ENCODE measurements around the gene ANAPC2. TPM values are rescaled to one million over a fixed set of nuclear protein-coding genes. Genes with fewer than 3 reads are reported as not detected.
A peak's percentile ranks its signal among the peaks of the same experiment; 100 is the strongest.

ANAPC2 gene
- total RNA-seq, 2 donors from 2014 or later: 32.5 to 64.5 TPM

DNA sequence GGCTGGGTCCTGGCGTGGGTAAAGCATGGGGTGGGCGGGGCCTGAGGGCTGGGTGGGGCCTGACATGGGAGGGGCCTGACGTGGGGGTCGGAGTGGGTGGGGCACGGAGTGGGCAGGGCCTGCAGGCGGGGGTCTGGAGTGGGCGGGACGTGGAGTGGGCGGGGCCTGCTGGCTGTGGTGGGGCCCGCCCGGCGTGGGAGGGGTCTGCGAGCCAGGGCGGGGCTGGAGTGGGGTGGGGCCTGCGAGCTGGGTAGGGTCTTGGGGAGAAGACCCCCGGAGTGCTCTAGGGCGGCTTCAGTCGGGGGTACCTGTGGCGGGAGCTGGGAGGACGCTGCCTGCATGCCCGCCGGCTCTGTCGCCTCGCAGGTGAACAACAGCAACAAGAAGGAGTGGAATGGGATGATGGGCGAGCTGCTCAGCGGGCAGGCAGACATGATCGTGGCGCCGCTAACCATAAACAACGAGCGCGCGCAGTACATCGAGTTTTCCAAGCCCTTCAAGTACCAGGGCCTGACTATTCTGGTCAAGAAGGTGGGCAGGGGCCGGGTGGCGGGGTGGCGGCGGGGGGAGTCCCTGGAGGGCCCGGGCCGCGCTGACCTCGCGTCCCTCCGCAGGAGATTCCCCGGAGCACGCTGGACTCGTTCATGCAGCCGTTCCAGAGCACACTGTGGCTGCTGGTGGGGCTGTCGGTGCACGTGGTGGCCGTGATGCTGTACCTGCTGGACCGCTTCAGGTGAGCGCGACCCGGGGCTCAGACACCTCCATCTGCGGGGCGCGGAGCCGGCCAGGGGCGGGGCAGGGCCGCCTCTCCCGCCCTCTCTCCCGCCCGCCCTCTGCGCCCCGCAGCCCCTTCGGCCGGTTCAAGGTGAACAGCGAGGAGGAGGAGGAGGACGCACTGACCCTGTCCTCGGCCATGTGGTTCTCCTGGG is 26.5 kb downstream of the ANAPC2 start:
- Histone ChIP-seq H3K4me1 (replicated peaks) (peaks cover 10% of the 10 kb centered on the region), H3K27me3 (replicated peaks; ENCODE audit: insufficient read depth) (peaks cover 7% of the 10 kb centered on the region), H3K36me3 (no peaks in the 10 kb centered on the region), H3K27ac (no peak overlapping the region), H3K9me3 (no peaks in the 10 kb centered on the region), H3K4me3 (peak overlapping the region in 1 of 2 donors; percentile 25)
- 2% methylated on average over 59 of the region's 71 CpGs for WGBS
- no peak for DNase-seq (ENCODE audit: low spot score)
- intact Hi-C loops (cut with DNase I): no loop called here
- TF ChIP-seq POLR2A (IDR thresholded peaks at IDR 0.05) (no peak), POLR2AphosphoS5 (IDR thresholded peaks at IDR 0.05) (no peak)
- TF ChIP-seq, protein P1, sequence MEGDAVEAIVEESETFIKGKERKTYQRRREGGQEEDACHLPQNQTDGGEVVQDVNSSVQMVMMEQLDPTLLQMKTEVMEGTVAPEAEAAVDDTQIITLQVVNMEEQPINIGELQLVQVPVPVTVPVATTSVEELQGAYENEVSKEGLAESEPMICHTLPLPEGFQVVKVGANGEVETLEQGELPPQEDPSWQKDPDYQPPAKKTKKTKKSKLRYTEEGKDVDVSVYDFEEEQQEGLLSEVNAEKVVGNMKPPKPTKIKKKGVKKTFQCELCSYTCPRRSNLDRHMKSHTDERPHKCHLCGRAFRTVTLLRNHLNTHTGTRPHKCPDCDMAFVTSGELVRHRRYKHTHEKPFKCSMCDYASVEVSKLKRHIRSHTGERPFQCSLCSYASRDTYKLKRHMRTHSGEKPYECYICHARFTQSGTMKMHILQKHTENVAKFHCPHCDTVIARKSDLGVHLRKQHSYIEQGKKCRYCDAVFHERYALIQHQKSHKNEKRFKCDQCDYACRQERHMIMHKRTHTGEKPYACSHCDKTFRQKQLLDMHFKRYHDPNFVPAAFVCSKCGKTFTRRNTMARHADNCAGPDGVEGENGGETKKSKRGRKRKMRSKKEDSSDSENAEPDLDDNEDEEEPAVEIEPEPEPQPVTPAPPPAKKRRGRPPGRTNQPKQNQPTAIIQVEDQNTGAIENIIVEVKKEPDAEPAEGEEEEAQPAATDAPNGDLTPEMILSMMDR (IDR thresholded peaks at IDR 0.05): no peak

DNA sequence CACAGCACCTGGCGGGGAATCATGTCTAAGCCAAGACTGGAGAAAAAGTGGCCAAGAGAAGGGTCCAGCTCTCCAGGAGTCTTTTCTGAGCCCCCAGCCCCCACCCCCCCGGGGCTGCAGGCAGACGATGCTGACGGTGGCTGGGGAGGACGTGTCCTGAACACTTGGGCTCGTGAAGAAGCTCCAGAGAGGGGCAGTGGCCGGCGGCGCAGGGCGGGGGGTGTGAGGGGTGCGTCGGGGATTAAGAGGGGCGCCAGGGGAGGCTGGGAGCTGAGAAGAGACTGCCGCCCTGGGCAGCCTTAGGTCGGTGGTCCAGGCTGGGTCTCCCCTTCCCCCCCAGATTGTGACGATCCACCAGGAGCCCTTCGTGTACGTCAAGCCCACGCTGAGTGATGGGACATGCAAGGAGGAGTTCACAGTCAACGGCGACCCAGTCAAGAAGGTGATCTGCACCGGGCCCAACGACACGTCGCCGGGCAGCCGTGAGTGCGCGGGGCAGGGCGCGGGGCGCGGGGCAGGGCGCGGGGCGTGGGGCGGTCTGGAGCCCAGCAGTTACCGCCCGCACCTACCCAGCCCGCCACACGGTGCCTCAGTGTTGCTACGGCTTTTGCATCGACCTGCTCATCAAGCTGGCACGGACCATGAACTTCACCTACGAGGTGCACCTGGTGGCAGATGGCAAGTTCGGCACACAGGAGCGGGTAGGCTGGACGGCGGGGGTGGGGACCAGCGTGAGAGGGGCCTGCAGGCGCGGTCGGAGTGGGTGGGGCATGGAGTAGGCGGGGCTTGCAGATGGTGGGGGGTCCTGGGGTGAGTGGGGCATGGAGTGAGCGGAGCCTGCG is 27.4 kb downstream of the ANAPC2 start:
- TF ChIP-seq, protein P1 (IDR thresholded peaks at IDR 0.05): no peak
- TF ChIP-seq POLR2A (IDR thresholded peaks at IDR 0.05) (no peak), POLR2AphosphoS5 (IDR thresholded peaks at IDR 0.05) (no peak)
- H3K36me3 ChIP-seq: no peaks in the 10 kb centered on the region
- H3K27me3 ChIP-seq (replicated peaks; ENCODE audit: insufficient read depth): peaks cover 7% of the 10 kb centered on the region
- peaks cover 10% of the 10 kb centered on the region for H3K4me1 ChIP-seq (replicated peaks)
- no peak for DNase-seq (ENCODE audit: low spot score)
- intact Hi-C loops (cut with DNase I): no loop called here
- H3K4me3 ChIP-seq: no peak overlapping the region
- no peak overlapping the region for H3K27ac ChIP-seq
- WGBS: 30% methylated on average over 56 of the region's 56 CpGs
- no peaks in the 10 kb centered on the region for H3K9me3 ChIP-seq

DNA sequence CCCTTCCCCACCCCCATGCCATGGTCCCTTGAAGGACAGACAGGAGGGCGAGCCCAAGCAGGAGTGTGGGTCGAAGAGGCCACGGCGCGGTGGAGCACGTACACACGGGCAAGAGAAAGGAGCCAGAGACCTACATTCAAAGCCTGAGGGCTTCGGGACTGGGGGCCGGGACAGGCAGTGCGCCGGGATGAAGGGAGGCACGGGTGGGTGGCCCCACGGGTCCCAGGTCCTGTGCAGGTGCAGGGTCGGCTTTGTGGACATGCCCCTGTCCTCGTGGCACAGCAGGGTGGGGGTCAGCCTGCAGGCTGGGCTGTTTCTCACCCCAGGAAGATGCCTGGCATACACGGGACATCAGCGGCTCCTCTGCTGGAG is 28.3 kb downstream of the ANAPC2 start:
- H3K27me3 ChIP-seq (replicated peaks; ENCODE audit: insufficient read depth): peaks cover 4% of the 10 kb centered on the region
- no peaks in the 10 kb centered on the region for H3K36me3 ChIP-seq
- WGBS: 52% methylated on average over 17 of the region's 17 CpGs
- TF ChIP-seq, protein P1 (IDR thresholded peaks at IDR 0.05): no peak
- no peak for TF ChIP-seq POLR2A (IDR thresholded peaks at IDR 0.05)
- TF ChIP-seq POLR2AphosphoS5 (IDR thresholded peaks at IDR 0.05): no peak
- intact Hi-C loops (cut with DNase I): no loop called here
- peaks cover 10% of the 10 kb centered on the region for H3K4me1 ChIP-seq (replicated peaks)
- H3K4me3 ChIP-seq: no peak overlapping the region
- no peak for DNase-seq (ENCODE audit: low spot score)
- no peaks in the 10 kb centered on the region for H3K9me3 ChIP-seq
- H3K27ac ChIP-seq: no peak overlapping the region

DNA sequence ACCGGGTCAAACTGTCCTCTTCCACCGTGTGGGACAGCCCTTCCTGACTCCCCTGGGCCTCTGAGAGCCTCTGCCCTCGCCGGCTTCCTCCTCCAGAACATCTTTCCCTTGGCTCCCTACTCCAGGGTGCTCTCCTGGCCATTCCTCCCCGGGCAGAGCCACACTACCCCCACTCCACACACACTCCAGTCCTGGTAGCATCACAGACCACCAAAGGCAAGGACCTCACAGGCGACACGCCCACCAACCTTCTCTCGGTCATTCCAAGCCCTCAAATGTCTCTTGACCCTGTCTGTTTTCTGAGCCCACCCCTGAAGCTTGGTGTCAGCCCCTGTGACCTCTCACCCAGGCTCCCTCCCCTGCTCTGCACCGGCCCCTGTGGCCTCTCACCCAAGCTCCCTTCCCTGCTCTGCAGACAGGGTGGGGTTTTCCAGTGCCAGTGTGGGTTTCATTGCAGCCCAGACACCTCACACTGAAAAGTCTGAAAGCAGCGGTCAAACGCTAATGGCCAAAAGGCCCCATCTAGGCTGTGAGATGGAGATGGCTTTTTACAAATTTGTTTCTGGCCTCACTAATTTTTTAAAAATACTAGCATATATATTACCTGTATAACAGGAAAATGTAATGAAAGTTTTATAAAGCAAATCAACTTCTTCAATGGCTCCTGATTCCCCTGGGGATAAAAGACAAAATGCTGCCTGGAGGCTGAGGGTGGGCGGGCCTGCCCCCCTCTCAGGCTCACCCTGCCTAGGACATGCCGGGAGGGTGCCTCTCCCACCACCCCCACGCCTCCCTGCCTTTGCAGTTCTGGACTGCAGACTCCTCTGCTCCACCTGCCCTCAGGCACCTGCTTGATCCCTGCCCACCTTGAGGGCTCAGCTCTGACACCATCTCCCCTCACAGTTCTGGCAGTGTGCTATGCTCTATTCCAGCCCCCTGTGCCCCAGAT is 29.0 kb downstream of the ANAPC2 start:
- no peaks in the 10 kb centered on the region for H3K36me3 ChIP-seq
- intact Hi-C loops (cut with DNase I): no loop called here
- no peak for DNase-seq (ENCODE audit: low spot score)
- TF ChIP-seq POLR2A (IDR thresholded peaks at IDR 0.05) (no peak), POLR2AphosphoS5 (IDR thresholded peaks at IDR 0.05) (no peak)
- TF ChIP-seq, protein P1 (IDR thresholded peaks at IDR 0.05): no peak
- H3K27me3 ChIP-seq (replicated peaks; ENCODE audit: insufficient read depth): peaks cover 4% of the 10 kb centered on the region
- H3K27ac ChIP-seq: no peak overlapping the region
- H3K9me3 ChIP-seq: no peaks in the 10 kb centered on the region
- H3K4me3 ChIP-seq: no peak overlapping the region
- peaks cover 10% of the 10 kb centered on the region for H3K4me1 ChIP-seq (replicated peaks)
- 42% methylated on average over 14 of the region's 14 CpGs for WGBS

Data from prostate gland (tissue), 2 donors.